ENCODE measurements around the gene CD320.
"Not testable (repeated sequence)": the region's sequence is repeated elsewhere in the genome, so short reads cannot be mapped to it uniquely, and the experiment has no call there.

CD320 gene

GRCh38 chr19:8306235-8307054, 1.7 kb downstream of the CD320 start:
- no peak for DNase-seq

- no peak for DNase-seq
These were observed 2.4 kb downstream of the CD320 start for GRCh38 chr19:8305798-8306197.

- DNase-seq, result no peak
These were observed 3.1 kb downstream of the CD320 start for GRCh38 chr19:8304841-8305621.

- peak in 1 of 2 experiments; percentile 84 for DNase-seq
These were observed 5.4 kb downstream of the CD320 start for GRCh38 chr19:8302734-8303133.

GRCh38 chr19:8302357-8302691, 5.8 kb downstream of the CD320 start:
- peak; percentile 86 to 92 for DNase-seq

GRCh38 chr19:8291337-8291736, 16.8 kb downstream of the CD320 start:
- DNase-seq, result not testable (repeated sequence)

- not testable (repeated sequence) for DNase-seq
These were observed 31.6 kb downstream of the CD320 start for GRCh38 chr19:8276508-8276907.

- DNase-seq, result no peak
These were observed 38.4 kb downstream of the CD320 start for GRCh38 chr19:8269724-8270123.

GRCh38 chr19:8265872-8266271, 42.3 kb downstream of the CD320 start:
- no peak for DNase-seq

- DNase-seq, result not testable (repeated sequence)
These were observed 43.9 kb downstream of the CD320 start for GRCh38 chr19:8264248-8264647.

GRCh38 chr19:8262431-8262830, 45.7 kb downstream of the CD320 start:
- DNase-seq, result no peak

- no peak for DNase-seq
These were observed 46.3 kb downstream of the CD320 start for GRCh38 chr19:8261881-8262280.

GRCh38 chr19:8261347-8261746, 46.8 kb downstream of the CD320 start:
- no peak for DNase-seq

- DNase-seq, result peak; percentile 21 to 60
These were observed 48.3 kb downstream of the CD320 start for GRCh38 chr19:8259922-8260247.

GRCh38 chr19:8259142-8259921, 48.8 kb downstream of the CD320 start:
- DNase-seq, result no peak

- no peak for DNase-seq
These were observed 51.1 kb downstream of the CD320 start for GRCh38 chr19:8257052-8257443.

GRCh38 chr19:8256276-8257051, 51.7 kb downstream of the CD320 start:
- no peak for DNase-seq

- no peak for DNase-seq
These were observed 52.6 kb downstream of the CD320 start for GRCh38 chr19:8255426-8256125.

- DNase-seq, result no peak
These were observed 53.7 kb downstream of the CD320 start for GRCh38 chr19:8254286-8255001.

- no peak for DNase-seq
These were observed 54.5 kb downstream of the CD320 start for GRCh38 chr19:8253678-8254077.

GRCh38 chr19:8252922-8253589, 55.1 kb downstream of the CD320 start:
- DNase-seq, result peak; percentile 57 to 79
